A549 (cell line): ENCODE measurements around the gene SIGLEC1. TPM values are rescaled to one million over a fixed set of nuclear protein-coding genes. Genes with fewer than 3 reads are reported as not detected.

Experiments used
- polyA plus RNA-seq, 4 experiments: library from polyadenylated mRNA; depleted of rRNA in 3 of 4; stranded (reverse); fragments of >200 nt; fragmentation: RNase III in 1 of 4; extraction: RNeasy Plus Mini Kit Qiagen cat#74134 plus additional on column Dnase treatment in 1 of 4; gene quantifications; 2 replicates in 3 of 4; 3 replicates in 1 of 4; pipeline ENCODE4 v1.2.3, GENCODE V29; 2011 to 2017

The SIGLEC1 gene
- polyA plus RNA-seq, 2 of the 4 experiments (the other 2 are of a cell fraction), result 0.01 TPM; not detected in 1

Other genes starting within 250 kb of the SIGLEC1 start
- 58.7 and 67.1 TPM in 2 replicates for gene ATRN, start 241.6 kb downstream of the SIGLEC1 start, polyA plus RNA-seq (2011; rRNA removed)
- gene ATRN, start 241.6 kb downstream of the SIGLEC1 start, polyA plus RNA-seq (2017; fragmentation: RNase III; extraction: RNeasy Plus Mini Kit Qiagen cat#74134 plus additional on column Dnase treatment), result 20.4 to 22.6 TPM (median 21.3 TPM) in 3 replicates
- not detected in 2 replicates for gene GFRA4, start 49.2 kb downstream of the SIGLEC1 start, polyA plus RNA-seq (2011; rRNA removed)
- gene GFRA4, start 49.2 kb downstream of the SIGLEC1 start, polyA plus RNA-seq (2017; fragmentation: RNase III; extraction: RNeasy Plus Mini Kit Qiagen cat#74134 plus additional on column Dnase treatment), result not detected in 3 replicates
- gene ADAM33, start 30.6 kb downstream of the SIGLEC1 start, polyA plus RNA-seq (2011; rRNA removed), result 0.05 and 0.08 TPM in 2 replicates
- gene ADAM33, start 30.6 kb downstream of the SIGLEC1 start, polyA plus RNA-seq (2017; fragmentation: RNase III; extraction: RNeasy Plus Mini Kit Qiagen cat#74134 plus additional on column Dnase treatment), result 0.07 to 0.22 TPM (median 0.14 TPM) in 3 replicates
- 0.25 and 0.37 TPM in 2 replicates for gene HSPA12B, start 20.1 kb upstream of the SIGLEC1 start, polyA plus RNA-seq (2011; rRNA removed)
- gene HSPA12B, start 20.1 kb upstream of the SIGLEC1 start, polyA plus RNA-seq (2017; fragmentation: RNase III; extraction: RNeasy Plus Mini Kit Qiagen cat#74134 plus additional on column Dnase treatment), result 1.1 to 1.6 TPM (median 1.2 TPM) in 3 replicates
- gene ADISSP, start 55.2 kb upstream of the SIGLEC1 start, polyA plus RNA-seq (2011; rRNA removed), result 43.9 and 44.0 TPM in 2 replicates
- gene ADISSP, start 55.2 kb upstream of the SIGLEC1 start, polyA plus RNA-seq (2017; fragmentation: RNase III; extraction: RNeasy Plus Mini Kit Qiagen cat#74134 plus additional on column Dnase treatment), result 93.2 to 104 TPM (median 95.2 TPM) in 3 replicates
- 0.41 and 0.46 TPM in 2 replicates for gene SPEF1, start 68.8 kb upstream of the SIGLEC1 start, polyA plus RNA-seq (2011; rRNA removed)
- gene SPEF1, start 68.8 kb upstream of the SIGLEC1 start, polyA plus RNA-seq (2017; fragmentation: RNase III; extraction: RNeasy Plus Mini Kit Qiagen cat#74134 plus additional on column Dnase treatment), result 0.89 to 1.4 TPM (median 1.3 TPM) in 3 replicates
- gene CENPB, start 74.1 kb upstream of the SIGLEC1 start, polyA plus RNA-seq (2011; rRNA removed), result 35.9 and 42.6 TPM in 2 replicates
- gene CENPB, start 74.1 kb upstream of the SIGLEC1 start, polyA plus RNA-seq (2017; fragmentation: RNase III; extraction: RNeasy Plus Mini Kit Qiagen cat#74134 plus additional on column Dnase treatment), result 93.1 to 107 TPM (median 106 TPM) in 3 replicates
- 133 and 136 TPM in 2 replicates for gene CDC25B, start 83.7 kb upstream of the SIGLEC1 start, polyA plus RNA-seq (2011; rRNA removed)
- 129 to 150 TPM (median 140 TPM) in 3 replicates for gene CDC25B, start 83.7 kb upstream of the SIGLEC1 start, polyA plus RNA-seq (2017; fragmentation: RNase III; extraction: RNeasy Plus Mini Kit Qiagen cat#74134 plus additional on column Dnase treatment)
- gene AP5S1, start 107.9 kb upstream of the SIGLEC1 start, polyA plus RNA-seq (2011; rRNA removed), result 10.2 and 11.8 TPM in 2 replicates
- 17.7 to 20.6 TPM (median 19.9 TPM) in 3 replicates for gene AP5S1, start 107.9 kb upstream of the SIGLEC1 start, polyA plus RNA-seq (2017; fragmentation: RNase III; extraction: RNeasy Plus Mini Kit Qiagen cat#74134 plus additional on column Dnase treatment)
- gene MAVS, start 134.2 kb upstream of the SIGLEC1 start, polyA plus RNA-seq (2011; rRNA removed), result 18.9 and 25.7 TPM in 2 replicates
- 28.4 to 31.0 TPM (median 29.1 TPM) in 3 replicates for gene MAVS, start 134.2 kb upstream of the SIGLEC1 start, polyA plus RNA-seq (2017; fragmentation: RNase III; extraction: RNeasy Plus Mini Kit Qiagen cat#74134 plus additional on column Dnase treatment)
- 39.3 and 45.9 TPM in 2 replicates for gene PANK2, start 176.8 kb upstream of the SIGLEC1 start, polyA plus RNA-seq (2011; rRNA removed)
- gene PANK2, start 176.8 kb upstream of the SIGLEC1 start, polyA plus RNA-seq (2017; fragmentation: RNase III; extraction: RNeasy Plus Mini Kit Qiagen cat#74134 plus additional on column Dnase treatment), result 40.3 to 44.6 TPM (median 43.8 TPM) in 3 replicates